Activated CD4-positive, alpha-beta T cell treated with anti-CD3 and anti-CD28 coated beads, Interleukin-2, amount 50 U/mL, for 1 hour (primary cell): ENCODE measurements around the gene UGT1A9.

Source experiments
- DNase-seq: peaks from one replicate; pipeline ENCODE4 v3.0.0-alpha.2; 2020

Gene UGT1A9

DNA sequence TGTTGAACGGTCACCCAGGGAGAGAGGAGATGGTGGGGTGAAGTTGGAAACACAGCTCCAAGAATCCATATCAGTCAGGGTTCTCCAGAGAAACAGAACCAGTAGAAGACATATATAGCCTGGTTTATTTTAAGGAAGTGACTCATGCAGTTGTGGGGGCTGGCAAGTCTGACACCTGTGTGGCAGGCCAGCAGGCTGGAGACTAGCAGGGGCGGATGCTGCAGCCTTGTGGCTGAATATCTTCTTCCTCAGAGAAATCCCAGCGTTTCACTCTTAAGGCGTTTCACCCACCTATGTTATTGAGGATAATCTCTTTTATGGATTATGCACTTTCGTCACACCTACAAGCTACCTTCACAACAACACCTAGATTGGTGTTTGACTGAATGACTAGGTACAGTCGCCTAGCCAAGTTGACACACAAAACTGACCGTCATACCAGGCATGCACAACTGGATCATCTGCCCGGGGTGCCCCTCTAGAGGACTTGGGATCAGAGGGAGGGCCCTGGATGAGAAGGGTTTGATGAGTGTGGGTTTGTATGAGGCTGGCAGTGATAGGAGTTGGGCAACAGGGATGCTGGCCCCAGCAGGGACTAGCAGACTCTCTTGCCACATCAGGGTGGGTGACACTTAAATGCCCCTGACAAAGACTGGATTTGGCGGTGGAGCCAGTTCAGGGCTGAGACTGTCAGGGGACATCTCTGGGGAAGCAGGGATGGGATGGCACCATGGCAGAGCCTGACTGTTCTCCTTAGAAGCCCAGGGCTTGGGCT lies 129.8 kb downstream of the UGT1A9 start:
- no peak for DNase-seq

DNA sequence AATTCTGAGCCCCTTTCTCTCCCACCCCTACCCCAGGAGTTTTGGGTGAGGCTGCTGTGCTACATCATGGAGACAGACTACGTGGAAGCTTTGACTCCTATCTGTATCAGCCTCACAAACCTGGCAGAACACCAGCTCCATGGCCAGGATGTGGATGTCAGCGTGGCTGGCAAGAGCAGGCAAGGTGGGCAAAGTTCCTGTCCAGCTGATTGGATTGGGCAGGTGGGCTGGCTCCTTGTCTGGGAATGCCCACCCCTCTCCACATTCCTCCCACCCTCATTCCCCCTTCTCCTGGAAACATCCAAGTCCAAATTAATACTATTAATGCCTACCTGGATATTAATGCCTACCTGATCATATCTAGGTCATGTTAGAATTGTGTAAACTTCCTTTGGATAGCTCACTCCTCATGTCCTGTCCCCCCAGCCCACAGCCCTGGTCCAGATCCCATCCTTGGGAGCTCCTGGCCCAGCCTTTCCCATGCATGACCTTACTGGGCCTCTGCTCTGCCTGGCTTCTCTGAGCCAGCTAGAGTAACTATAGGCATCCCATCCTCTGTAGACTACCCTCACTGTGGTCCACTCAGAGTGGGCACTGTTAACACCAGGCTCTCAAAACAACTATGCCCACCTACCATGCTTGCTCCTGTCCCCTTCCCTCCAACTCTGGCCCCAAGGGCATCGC lies 130.6 kb downstream of the UGT1A9 start:
- DNase-seq = no peak

DNA sequence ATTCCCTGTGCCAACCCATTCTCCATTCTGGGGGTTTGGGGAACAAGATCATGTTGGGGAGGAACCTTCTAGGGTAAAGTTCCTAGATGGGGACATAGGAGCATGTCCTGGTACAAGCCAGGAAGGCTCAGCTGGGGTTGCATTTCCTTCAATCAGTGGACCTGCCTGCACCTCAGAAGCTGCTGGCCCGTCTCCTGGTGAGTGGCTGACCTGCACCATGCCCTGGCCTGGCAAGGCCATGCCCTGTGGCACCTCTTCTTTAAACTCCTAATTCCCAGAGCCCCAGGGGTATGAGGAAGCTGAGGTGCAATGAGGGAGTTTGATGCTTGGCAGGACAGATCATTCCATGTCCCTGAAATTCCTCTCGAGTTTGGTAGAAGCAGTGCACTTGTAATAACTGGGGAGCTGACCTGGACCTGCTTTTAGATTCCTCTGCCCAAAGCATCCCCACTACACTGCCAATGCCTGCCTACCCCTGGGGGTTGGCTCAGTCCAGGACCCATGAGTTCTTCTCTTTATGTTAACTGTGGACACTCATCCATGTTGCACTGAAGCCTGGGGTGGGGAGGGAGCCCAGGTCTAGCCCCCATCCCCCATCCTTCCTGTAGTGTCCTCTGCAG lies 131.7 kb downstream of the UGT1A9 start:
- DNase-seq = no peak

DNA sequence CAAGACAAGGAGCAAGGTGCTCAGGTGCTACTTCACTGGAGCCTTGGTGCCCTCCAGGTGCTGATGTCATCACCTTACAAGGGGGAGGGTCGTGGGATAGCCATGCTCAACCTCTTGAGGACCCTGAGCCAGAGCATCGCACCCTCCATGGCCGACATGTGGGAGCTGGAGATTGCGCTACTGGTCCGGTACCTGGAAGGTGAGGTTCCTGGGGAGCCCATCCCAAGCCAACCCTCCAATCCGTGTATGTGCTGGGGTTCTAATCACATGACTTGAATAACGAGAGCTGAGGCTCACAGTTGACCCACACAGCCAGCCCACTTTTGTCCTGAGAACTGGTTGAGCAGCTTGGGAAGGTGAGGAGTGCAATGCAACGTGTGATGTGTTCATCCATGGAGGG lies 132.3 kb downstream of the UGT1A9 start:
- DNase-seq = no peak

DNA sequence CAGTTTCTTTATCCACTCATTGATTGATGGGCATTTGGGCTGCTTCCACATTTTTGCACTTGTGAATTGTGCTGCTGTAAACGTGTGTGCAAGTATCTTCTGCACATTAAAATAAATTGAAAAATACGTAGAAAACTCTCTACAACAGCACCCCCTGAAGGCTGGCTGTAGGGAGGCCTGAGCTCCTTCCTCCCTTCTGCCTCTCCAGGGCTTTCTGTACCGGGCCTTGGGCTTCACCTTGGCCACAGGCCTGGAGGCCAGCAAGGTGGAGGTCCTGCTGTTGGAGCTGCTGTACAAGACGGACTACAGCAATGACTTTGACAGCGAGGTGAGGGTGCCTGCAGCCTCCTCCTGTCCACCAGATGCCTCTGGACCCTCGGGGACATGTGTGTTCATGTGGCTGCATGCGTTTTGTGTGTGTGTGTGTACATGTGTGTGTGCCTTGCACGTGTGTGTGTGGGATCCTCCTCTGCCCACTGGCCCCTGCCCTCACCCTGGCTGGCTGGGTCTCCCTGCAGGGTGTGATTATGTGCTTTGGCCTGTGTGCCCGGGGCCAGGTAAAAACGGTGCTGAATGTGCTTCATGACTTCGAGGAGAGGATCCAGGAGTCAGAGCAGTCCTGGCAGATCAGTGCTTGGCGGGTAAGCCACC lies 135.6 kb downstream of the UGT1A9 start:
- no peak for DNase-seq

DNA sequence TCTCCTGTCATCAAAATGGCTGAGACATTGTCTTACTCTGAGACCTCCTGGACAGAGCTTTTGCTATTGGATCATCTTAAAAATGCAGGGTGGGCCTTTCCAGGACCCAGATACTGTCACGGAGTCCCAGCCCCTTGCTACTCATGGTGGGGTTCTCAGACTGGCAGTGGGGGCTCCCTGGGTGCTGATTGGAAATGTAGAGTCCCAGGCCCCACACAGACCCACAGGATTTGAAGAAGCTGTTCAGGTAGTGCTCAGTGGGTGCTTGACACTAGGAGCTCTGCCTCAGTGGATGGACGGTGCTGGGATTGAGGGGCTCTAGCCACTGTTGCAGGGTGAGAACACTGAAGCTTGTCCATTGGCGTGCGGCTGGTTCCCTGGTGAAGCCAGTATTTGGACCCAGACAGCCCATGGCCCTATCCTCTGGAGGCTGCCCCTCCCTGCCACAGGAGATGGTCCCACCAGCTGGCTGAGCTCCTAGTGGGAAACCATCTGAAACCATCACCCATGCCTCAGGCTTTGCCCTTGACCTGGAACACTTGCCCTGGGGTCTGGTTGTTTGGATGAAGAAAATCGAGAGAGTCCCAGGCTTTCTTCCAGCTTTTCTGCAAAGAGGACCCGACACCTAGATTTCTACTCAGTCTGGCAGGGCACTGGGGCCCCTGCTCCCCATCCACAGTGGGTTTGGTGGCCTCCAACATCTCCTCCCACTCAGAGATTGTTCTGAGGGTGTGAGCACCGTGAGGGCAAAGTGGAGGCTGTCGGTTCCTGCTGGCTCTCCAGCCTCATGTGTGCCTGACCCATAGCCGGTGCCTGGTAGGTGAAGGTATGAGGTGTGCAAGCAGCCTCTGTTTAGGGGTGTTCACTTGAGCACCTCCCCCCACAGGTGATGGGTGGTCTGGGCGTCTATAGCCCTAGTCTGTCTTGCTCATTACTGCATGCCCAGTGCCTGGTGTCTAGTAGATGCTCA lies 136.6 kb downstream of the UGT1A9 start:
- no peak for DNase-seq

DNA sequence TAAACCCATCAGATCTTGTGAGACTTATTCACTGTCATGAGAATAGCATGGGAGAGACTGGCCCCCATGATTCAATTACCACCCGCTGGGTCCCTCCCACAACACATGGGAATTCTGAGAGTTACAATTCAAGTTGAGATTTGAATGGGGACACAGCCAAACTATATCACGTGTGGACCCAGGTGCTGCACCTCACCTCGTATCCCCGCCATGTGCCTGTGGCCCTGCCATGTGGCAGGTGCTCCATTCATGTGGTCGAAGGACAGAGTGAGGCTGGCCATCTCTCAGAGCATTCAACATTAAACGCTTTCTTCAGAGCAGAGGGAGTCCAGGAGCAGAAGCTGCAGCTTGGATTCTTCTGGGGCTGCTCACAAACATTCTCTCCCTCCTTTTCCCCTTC lies 138.7 kb downstream of the UGT1A9 start:
- no peak for DNase-seq

DNA sequence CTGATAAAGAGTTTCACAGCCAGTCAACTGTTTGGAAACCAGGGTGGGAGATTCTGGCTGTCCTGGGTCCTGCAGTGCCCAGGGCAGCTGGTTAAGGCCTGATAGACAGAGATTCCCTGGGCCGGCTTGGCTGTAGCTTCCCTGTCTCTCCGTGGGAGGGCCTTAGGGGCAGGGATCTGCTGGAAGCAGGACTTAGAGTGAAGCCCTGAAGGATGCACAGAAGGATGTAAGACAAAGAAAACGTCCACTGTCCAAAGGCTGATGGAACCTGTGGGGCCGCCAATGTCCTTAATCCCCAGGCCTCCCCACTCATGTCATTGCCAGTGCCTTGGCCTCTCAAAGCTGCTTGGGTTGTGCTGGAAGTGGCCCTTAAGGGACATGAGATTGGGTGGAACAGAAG lies 139.4 kb downstream of the UGT1A9 start:
- no peak for DNase-seq

DNA sequence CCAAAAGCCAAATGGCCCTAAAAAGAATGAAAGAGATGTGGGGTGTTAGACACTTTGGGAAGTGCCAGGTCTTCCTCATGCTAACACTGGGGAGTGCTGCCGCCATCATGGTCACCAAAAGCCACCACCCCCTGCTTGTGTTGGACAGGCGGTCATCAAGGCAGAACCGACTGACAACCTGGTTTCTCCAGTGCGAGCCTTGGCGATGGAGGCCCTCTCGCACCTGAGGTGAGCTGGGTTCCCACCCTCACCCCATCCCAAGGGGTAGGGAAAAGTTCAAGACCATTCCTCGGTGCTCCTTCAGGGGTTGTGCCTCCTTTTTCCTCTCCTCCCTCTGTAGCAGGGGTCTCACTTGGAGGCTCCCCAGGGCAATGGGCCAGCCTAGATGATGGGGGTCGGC lies 140.0 kb downstream of the UGT1A9 start:
- DNase-seq = no peak

DNA sequence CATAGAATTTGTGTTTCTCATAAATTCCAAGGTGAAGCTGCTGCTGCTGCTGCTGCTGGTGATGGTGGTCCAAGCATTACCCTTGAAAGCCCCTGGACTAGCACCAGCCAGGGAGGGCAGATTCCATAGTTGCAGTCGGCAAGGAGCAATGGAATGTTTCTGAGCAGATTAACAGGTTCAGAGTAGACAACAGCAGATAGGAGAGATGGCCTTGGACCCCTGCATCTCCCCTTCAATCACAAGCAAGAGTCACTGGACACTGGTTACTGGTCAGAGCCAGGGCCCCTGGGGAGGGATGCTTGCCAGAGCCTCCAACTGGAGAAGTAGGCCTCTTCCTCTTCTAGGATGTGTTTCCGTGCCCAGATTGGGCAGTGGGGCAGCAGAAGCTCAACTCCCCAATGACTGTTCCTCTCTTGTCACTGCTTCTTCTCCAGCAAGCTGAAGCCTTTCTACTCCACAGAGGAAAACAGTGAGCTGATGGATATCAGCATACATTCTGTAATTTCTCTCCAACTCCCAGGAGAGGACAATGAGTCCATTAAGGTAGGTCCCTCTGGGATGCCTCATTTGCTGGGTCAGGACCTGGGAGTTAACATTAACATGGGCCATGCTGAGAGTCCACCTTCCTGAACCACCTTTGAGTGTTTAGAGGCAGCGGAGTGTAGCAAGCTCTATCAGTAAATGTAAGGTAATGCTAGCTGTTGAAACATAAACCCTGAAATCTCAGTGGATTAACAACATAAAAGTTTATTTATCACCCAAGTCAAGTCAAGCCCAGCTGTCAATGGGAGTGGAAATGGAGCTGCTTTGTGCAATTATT lies 141.7 kb downstream of the UGT1A9 start:
- no peak for DNase-seq

DNA sequence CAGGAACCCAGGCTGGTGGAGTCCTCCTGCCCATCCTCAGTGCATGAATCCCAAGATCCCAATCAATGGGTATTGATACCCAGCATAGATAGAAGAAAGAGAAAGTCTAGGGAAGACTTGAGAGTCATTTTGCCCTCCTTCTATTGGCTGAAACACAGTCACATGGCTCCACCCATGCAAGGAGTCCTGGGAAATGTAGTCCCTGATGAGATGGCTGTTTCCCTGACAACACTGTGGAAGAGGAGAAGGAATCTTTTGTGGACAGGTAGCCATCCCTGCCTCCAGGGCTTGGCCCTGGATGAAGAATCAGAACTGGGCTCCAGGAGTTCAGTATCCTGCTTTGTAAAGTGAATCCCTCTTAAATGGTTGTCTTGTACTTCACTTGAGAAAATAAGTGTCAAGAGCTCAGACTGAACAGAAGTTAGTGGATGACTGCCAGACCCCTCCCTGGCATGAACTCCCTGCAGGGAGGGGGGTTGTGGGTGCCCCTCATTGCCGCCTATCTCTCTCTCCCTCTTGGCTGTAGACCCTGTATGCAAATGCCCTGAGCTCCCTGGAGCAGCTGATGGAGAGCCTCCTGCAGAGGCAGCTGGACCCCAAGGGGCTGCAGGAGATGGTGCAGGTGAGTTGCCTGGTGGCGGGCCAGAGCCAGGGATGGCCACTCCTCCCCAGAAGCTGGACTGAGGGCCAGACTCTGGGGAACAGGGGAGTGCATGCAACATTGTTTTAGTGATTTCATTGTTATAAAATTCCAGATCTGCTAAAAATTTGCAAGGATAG lies 142.5 kb downstream of the UGT1A9 start:
- no peak for DNase-seq

DNA sequence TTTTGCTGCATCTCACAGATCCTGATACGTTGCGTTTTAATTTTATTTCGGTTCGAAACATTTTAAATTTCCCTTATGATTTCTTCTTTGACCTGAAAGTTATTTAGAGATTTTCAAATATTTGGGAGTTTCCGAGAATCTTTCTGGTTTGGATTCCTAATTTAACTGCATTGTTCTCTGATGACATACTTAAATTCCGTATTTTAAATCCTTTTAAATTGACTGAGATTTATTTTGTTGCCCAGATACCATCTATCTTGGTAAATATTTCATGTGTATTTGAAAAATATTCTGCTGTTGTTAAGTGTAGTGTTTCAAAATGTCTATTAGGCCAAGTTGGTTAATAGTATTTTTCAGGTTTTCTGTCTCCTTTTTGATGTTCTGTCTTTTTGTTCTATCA lies 144.2 kb downstream of the UGT1A9 start:
- DNase-seq = no peak

DNA sequence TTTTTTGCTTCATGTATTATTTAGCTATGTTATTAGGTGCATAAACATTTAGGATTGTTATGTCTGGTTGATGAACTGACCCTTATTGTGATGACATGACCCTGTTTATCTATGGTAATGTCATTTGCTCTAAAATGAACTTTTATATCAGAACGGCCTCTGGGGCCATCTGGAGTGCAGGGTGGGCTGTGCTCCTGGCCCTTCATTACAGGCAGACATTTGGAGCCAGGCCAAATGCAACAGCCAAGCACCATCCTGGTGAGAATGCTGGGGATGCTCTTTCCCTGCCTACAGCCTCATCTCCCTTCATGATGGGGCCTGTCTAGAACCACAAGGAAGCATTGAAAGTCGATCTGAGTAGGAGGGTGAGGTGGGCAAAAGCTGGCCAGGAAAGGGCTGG lies 144.6 kb downstream of the UGT1A9 start:
- DNase-seq = no peak

DNA sequence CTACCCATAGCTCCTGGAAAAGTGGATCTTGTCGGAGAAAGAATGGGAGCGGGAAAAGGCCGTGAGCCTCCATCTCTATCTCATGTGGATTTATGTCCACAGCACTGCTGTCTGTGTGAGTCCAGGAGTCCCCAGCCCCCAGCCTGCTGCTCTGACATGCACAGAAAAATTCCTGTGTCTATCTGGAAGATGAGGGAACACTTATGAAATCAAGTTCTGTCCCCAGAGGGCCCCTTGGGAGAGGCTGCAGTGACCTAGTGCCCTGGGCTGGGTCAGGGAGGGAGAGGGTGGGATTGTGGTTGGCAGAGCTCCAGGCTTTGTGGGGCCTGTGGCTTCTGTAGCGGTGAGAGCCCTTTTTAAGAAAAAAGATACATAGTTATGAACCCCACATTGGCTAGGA lies 145.1 kb downstream of the UGT1A9 start:
- no peak for DNase-seq

DNA sequence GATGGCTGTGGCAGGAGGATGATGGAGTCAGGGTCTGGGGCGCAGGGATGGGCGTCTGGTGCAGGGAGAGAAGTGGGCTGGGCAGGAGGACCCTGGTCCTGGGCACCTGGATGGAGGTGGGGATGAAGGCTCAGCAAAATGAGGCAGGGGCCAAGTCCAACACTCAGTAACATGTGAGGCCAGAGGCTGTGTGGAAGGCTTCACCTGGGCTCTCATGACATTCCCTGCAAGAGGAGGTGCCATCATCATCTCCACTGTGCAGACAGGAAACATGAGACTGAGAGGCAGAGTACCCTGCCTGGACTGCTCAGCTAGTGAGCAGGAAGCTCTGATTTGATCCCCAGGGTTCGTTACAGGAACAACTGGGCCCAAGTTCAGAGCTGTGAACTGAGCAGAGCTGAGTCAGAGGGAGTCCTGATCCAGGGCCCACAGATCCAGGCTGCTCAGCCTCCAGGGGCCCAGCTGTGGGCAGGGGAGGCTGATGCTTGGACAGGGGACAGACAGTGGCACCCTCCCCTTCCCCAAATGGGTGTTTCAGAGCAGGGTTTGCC lies 145.7 kb downstream of the UGT1A9 start:
- DNase-seq = no peak

DNA sequence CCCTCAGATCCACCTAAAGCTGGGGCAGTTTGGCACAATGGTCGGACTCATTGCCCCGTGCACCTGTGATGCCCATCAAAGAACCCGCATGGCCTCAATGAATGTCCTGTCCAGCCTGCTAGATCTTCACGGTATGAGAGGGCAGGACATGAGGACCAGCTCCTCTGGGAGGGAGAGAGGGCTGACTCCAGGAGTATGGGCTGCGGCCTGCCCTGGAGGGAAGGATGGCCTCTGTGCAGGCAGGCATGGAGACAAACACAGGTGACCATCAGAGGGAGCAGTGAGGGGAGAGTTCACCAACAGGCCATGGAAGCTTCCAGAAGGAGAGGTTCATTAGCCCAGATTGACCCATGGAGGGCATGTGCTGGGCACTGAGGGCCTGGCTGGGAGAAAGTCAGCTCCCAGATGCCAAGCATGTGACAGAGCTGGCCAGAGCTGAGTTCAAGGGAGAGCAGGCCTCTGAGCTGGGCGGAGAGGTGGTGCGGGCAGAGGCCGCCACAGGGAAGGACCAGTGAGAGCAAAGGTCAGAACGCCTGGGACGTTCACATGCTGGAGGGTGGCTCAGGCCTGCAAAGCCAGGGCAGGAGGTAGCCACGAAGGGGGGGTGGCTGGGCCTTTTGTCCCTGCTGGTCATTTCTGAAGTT lies 146.4 kb downstream of the UGT1A9 start:
- no peak for DNase-seq

DNA sequence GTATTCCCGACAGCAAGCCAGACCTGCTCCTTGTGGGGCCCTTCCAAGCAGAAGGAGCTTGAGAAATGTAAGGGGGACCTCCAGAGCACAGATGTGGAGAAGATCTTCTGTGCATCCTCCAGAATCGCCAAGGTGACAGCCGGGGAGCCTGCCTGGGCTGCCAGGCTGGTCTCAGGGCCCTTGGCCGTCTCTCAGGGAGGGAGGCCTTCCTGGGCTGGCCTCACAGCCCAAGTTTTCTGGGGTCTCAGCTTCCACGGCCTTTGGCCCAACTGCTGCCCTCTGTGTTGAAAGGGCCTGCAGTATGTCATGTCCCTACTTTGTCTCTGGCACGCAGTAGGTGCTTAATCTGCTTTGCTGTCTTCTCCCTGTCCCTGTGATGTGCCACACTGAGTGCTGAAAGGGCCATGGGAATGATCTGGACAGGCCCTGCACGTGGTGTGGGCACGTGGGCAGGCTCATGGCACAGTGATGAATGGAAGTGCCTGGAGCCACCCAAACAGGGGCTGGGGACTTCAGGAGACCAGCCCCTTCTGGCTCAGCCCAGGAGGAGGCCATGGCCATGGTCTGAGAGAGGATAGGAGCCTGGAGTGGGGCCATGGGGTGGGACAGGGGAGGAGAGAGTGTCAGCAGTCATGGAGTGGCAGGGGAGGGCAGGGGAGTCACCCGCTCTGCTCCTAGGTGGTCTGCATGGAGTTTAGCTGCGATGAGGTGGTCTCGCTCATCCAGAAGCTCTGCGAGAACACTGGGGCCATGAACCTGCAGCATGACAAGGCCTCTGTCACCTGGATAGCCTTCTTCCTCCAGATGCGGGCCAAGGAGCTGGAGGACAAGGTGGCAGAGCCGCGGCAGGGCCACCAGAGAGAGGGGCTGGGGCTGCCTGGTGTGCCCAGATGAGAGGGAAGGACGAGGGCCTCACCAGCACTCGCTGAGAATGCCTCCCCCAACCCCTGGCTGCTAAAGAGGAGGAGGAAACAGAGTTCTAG lies 147.2 kb downstream of the UGT1A9 start:
- DNase-seq = no peak
